HepG2 (cell line): ENCODE measurements around the gene BFSP1. TPM values are rescaled to one million over a fixed set of nuclear protein-coding genes. Genes with fewer than 3 reads are reported as not detected.

ENCODE experiments used
- ARNTL ChIP-seq: sonication (generic); formaldehyde crosslinking; IDR thresholded peaks from 2 replicates; pipeline ENCODE4 v1.4.0; 2020; ENCODE audit warnings: mild to moderate bottlenecking, missing genetic modification reagents
- CBX5 ChIP-seq: sonication (generic); formaldehyde crosslinking; IDR thresholded peaks from 2 replicates; pipeline ENCODE4 v1.4.0; 2020; ENCODE audit warnings: missing genetic modification reagents, borderline replicate concordance
- DR1 ChIP-seq: sonication (generic); formaldehyde crosslinking; IDR thresholded peaks from 2 replicates; pipeline ENCODE4 v1.8.0; 2021; ENCODE audit warnings: mild to moderate bottlenecking, missing genetic modification reagents, inconsistent platforms
- EP300 ChIP-seq, 3 experiments: sonication (generic) in 1 of 3; formaldehyde crosslinking in 1 of 3; IDR thresholded peaks; 2 replicates each; pipeline versions ENCODE4 v1.5.1 to v1.6.1; 2011 to 2020; ENCODE audit warnings: low read depth in 2 of 3, low read length in 2 of 3, borderline replicate concordance in 1 of 3, improper control_type of control experiment in 1 of 3, mild to moderate bottlenecking in 1 of 3, missing genetic modification reagents in 1 of 3, moderate library complexity in 1 of 3
- ETV5 ChIP-seq: IDR thresholded peaks from 2 replicates; pipeline ENCODE4 v1.6.1; 2018; ENCODE audit warnings: missing biosample characterization, missing genetic modification reagents, inconsistent platforms, borderline replicate concordance
- FOXA3 ChIP-seq: IDR thresholded peaks from 2 replicates; pipeline ENCODE4 v1.6.1; 2016; ENCODE audit warnings: missing genetic modification reagents, missing compliant biosample characterization
- GATAD2A ChIP-seq: IDR thresholded peaks from 2 replicates; pipeline ENCODE4 v1.6.1; 2016
- HMGA1 ChIP-seq: sonication (generic); formaldehyde crosslinking; conservative IDR thresholded peaks from 2 replicates; pipeline ENCODE4 v1.4.0; 2020; ENCODE audit warnings: missing genetic modification reagents
- KDM1A ChIP-seq: IDR thresholded peaks from 2 replicates; pipeline ENCODE4 v1.6.1; 2016; ENCODE audit warnings: missing compliant biosample characterization
- MAFG ChIP-seq: sonication (generic); formaldehyde crosslinking; IDR thresholded peaks from 2 replicates; pipeline ENCODE4 v1.5.1; 2020; ENCODE audit warnings: mild to moderate bottlenecking, missing genetic modification reagents
- MBD4 ChIP-seq: IDR thresholded peaks from 2 replicates; pipeline ENCODE4 v1.6.1; 2012; ENCODE audit warnings: low read length, inconsistent platforms, borderline replicate concordance
- MEF2D ChIP-seq: sonication (generic); formaldehyde crosslinking; IDR thresholded peaks from 2 replicates; pipeline ENCODE4 v1.5.1; 2020; ENCODE audit warnings: mild to moderate bottlenecking, missing genetic modification reagents
- NR3C1 ChIP-seq: sonication (generic); formaldehyde crosslinking; IDR thresholded peaks from 2 replicates; pipeline ENCODE4 v1.4.0; 2020; ENCODE audit warnings: missing genetic modification reagents
- RORA ChIP-seq: sonication (generic); formaldehyde crosslinking; IDR thresholded peaks from 2 replicates; pipeline ENCODE4 v1.5.0; 2020; ENCODE audit warnings: mild to moderate bottlenecking, missing genetic modification reagents, moderate library complexity
- SALL1 ChIP-seq: sonication (generic); formaldehyde crosslinking; IDR thresholded peaks from 2 replicates; pipeline ENCODE4 v1.8.0; 2022; ENCODE audit warnings: mild to moderate bottlenecking, missing genetic modification reagents
- SMAD1 ChIP-seq: sonication (generic); formaldehyde crosslinking; IDR thresholded peaks from 2 replicates; pipeline ENCODE4 v1.4.0; 2020; ENCODE audit warnings: missing genetic modification reagents, low read depth, mild to moderate bottlenecking, borderline replicate concordance
- ZNF644 ChIP-seq: IDR thresholded peaks from 2 replicates; pipeline ENCODE4 v1.6.1; 2016; ENCODE audit warnings: low read depth
- ZNF674 ChIP-seq: sonication (generic); formaldehyde crosslinking; IDR thresholded peaks from 2 replicates; pipeline ENCODE4 v1.5.0; 2020; ENCODE audit warnings: low read depth, mild to moderate bottlenecking, missing genetic modification reagents
- polyA plus RNA-seq, 8 experiments: library from polyadenylated mRNA; depleted of rRNA in 3 of 8; stranded (reverse) in 7 of 8; unstranded in 1 of 8; fragments of >200 nt; fragmentation: Illumina TruSeq in 4 of 8; extraction: Trizol in 4 of 8; gene quantifications; 2 replicates each; pipeline versions ENCODE4 v1.2.1 to v1.2.3, GENCODE V29; 2011 to 2016; ENCODE audit warnings: low read depth in 4 of 8, missing spikeins in 1 of 8, mixed read lengths in 1 of 8; ENCODE audit not compliant: insufficient read depth in 1 of 8
- total RNA-seq, 5 experiments: library from RNA; depleted of rRNA; stranded (reverse); fragments of >200 nt; fragmentation: Illumina TruSeq; extraction: Trizol; gene quantifications; 2 replicates each; pipeline ENCODE4 v1.2.3, GENCODE V29; 2016; ENCODE audit warnings: low read depth in 1 of 5
- TF ChIP-seq, protein P1 (sequence below): sonication (generic); formaldehyde crosslinking; IDR thresholded peaks from 2 replicates; pipeline ENCODE4 v1.4.0; 2020; ENCODE audit warnings: missing genetic modification reagents, borderline replicate concordance
- TF ChIP-seq, protein P2 (sequence below): sonication (generic); formaldehyde crosslinking; conservative IDR thresholded peaks from 2 replicates; pipeline ENCODE4 v1.8.0; 2022; ENCODE audit warnings: low read depth, missing genetic modification reagents
- TF ChIP-seq, protein P3 (sequence below): IDR thresholded peaks from 2 replicates; pipeline ENCODE4 v1.6.1; 2016; ENCODE audit warnings: mild to moderate bottlenecking, missing biosample characterization, missing genetic modification reagents

The BFSP1 gene
- total and polyA plus RNA-seq, 2 of the 13 experiments (the other 11 are each of a cell fraction or from before 2014, with no cell fraction given), result 0.22 to 0.26 TPM

DNA sequence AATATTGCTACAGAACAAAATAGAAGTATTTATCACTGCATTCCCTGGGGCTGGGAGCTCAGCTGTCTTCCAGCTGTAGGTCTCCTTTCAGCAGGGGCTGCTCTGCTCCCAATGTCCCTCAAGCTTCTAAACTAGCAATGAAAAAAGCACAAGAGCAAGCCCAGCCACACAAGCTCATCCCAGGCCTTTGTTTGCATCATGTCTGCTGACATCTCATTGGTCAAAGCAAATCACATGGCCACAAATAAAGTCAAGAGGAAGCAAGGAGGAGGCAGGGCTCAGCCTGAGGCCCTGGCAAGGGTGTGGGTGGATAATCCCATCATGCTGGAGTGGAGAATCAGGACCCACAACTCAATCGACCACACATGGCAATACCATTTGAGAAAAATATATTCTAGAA lies 2.2 kb upstream of the BFSP1 start (continued):
- TF ChIP-seq MBD4, result no peak
- TF ChIP-seq, protein P1, sequence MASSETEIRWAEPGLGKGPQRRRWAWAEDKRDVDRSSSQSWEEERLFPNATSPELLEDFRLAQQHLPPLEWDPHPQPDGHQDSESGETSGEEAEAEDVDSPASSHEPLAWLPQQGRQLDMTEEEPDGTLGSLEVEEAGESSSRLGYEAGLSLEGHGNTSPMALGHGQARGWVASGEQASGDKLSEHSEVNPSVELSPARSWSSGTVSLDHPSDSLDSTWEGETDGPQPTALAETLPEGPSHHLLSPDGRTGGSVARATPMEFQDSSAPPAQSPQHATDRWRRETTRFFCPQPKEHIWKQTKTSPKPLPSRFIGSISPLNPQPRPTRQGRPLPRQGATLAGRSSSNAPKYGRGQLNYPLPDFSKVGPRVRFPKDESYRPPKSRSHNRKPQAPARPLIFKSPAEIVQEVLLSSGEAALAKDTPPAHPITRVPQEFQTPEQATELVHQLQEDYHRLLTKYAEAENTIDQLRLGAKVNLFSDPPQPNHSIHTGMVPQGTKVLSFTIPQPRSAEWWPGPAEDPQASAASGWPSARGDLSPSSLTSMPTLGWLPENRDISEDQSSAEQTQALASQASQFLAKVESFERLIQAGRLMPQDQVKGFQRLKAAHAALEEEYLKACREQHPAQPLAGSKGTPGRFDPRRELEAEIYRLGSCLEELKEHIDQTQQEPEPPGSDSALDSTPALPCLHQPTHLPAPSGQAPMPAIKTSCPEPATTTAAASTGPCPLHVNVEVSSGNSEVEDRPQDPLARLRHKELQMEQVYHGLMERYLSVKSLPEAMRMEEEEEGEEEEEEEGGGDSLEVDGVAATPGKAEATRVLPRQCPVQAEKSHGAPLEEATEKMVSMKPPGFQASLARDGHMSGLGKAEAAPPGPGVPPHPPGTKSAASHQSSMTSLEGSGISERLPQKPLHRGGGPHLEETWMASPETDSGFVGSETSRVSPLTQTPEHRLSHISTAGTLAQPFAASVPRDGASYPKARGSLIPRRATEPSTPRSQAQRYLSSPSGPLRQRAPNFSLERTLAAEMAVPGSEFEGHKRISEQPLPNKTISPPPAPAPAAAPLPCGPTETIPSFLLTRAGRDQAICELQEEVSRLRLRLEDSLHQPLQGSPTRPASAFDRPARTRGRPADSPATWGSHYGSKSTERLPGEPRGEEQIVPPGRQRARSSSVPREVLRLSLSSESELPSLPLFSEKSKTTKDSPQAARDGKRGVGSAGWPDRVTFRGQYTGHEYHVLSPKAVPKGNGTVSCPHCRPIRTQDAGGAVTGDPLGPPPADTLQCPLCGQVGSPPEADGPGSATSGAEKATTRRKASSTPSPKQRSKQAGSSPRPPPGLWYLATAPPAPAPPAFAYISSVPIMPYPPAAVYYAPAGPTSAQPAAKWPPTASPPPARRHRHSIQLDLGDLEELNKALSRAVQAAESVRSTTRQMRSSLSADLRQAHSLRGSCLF (CRISPR knock-in tag), result no peak
- TF ChIP-seq HMGA1 (CRISPR knock-in tag), result no peak
- TF ChIP-seq NR3C1 (CRISPR knock-in tag), result no peak
- TF ChIP-seq CBX5, result no peak
- no peak for TF ChIP-seq ETV5 (CRISPR knock-in tag)
- TF ChIP-seq FOXA3 (CRISPR knock-in tag), result no peak
- no peak for TF ChIP-seq ZNF674 (CRISPR knock-in tag)
- TF ChIP-seq DR1 (CRISPR knock-in tag), result no peak
- TF ChIP-seq, protein P2, sequence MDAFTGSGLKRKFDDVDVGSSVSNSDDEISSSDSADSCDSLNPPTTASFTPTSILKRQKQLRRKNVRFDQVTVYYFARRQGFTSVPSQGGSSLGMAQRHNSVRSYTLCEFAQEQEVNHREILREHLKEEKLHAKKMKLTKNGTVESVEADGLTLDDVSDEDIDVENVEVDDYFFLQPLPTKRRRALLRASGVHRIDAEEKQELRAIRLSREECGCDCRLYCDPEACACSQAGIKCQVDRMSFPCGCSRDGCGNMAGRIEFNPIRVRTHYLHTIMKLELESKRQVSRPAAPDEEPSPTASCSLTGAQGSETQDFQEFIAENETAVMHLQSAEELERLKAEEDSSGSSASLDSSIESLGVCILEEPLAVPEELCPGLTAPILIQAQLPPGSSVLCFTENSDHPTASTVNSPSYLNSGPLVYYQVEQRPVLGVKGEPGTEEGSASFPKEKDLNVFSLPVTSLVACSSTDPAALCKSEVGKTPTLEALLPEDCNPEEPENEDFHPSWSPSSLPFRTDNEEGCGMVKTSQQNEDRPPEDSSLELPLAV (CRISPR knock-in tag), result no peak
- no peak for TF ChIP-seq SALL1
- peak; percentile 30; the same call in 1 of the 2 replicates for TF ChIP-seq GATAD2A (CRISPR knock-in tag)
- TF ChIP-seq KDM1A, result no peak
- TF ChIP-seq ARNTL (CRISPR knock-in tag), result no peak
- TF ChIP-seq EP300 (IDR thresholded peaks at IDR 0.05; ENCODE audit: low read depth in 2 of 2, low read length in 2 of 2), result no peak
- 0 out of 2 replicates have a peak, but pooled peaks have one; percentile 18 for TF ChIP-seq EP300 (CRISPR knock-in tag; IDR thresholded peaks at IDR 0.05; ENCODE audit: borderline replicate concordance)
- no peak for TF ChIP-seq RORA
- 0 out of 2 replicates have a peak, but pooled peaks have one; percentile 58 for TF ChIP-seq ZNF644
- no peak for TF ChIP-seq MEF2D (CRISPR knock-in tag)
- no peak for TF ChIP-seq SMAD1 (CRISPR knock-in tag)
- TF ChIP-seq, protein P3, sequence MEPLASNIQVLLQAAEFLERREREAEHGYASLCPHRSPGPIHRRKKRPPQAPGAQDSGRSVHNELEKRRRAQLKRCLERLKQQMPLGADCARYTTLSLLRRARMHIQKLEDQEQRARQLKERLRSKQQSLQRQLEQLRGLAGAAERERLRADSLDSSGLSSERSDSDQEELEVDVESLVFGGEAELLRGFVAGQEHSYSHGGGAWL (CRISPR knock-in tag), result no peak
- no peak for TF ChIP-seq MAFG
